MM.1S (cell line): ENCODE measurements around the gene SLC13A5.

Experiments used
- EZH2 ChIP-seq: fragments of 300-600 bp; sonication (generic); optimal IDR thresholded peaks from 2 replicates; pipeline ENCODE3; 2017; ENCODE audit warnings: low read depth, mild to moderate bottlenecking, antibody characterized with exemption, low read length, mixed read lengths
- EZH2phosphoT487 ChIP-seq: fragments of 300-600 bp; sonication (generic); IDR thresholded peaks from 2 replicates; pipeline ENCODE4 v1.6.1; 2018; ENCODE audit warnings: antibody characterized with exemption, low read length
- TF ChIP-seq, protein P1 (sequence below): fragments of 300-600 bp; sonication (generic); IDR thresholded peaks from 2 replicates; pipeline ENCODE4 v1.5.1; 2016; ENCODE audit warnings: antibody characterized with exemption, low read length, mixed read lengths

DNA sequence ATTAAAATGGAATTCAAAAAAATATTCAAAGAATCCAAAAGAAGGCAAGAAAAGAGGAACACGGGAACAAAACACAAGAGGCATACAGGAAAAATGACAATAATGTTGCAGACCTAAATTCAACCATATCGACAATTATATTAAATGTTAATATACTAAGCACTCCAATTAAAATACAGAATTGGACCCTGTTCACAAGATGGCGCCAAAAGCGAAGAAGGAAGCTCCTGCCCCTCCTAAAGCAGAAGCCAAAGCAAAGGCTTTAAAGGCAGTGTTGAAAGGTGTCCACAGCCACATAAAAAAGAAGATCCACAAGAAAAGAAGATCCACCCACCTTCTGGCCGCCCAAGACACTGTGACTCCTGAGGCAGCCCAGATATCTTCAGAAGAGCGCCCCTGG lies 36.4 kb upstream of the SLC13A5 start:
- TF ChIP-seq, protein P1, sequence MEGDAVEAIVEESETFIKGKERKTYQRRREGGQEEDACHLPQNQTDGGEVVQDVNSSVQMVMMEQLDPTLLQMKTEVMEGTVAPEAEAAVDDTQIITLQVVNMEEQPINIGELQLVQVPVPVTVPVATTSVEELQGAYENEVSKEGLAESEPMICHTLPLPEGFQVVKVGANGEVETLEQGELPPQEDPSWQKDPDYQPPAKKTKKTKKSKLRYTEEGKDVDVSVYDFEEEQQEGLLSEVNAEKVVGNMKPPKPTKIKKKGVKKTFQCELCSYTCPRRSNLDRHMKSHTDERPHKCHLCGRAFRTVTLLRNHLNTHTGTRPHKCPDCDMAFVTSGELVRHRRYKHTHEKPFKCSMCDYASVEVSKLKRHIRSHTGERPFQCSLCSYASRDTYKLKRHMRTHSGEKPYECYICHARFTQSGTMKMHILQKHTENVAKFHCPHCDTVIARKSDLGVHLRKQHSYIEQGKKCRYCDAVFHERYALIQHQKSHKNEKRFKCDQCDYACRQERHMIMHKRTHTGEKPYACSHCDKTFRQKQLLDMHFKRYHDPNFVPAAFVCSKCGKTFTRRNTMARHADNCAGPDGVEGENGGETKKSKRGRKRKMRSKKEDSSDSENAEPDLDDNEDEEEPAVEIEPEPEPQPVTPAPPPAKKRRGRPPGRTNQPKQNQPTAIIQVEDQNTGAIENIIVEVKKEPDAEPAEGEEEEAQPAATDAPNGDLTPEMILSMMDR, result no peak
- TF ChIP-seq EZH2phosphoT487 (no peak), EZH2 (no peak)
